SK-N-SH treated with all-trans-retinoic acid at 6 μM for 48 hours (cell line): ENCODE data around the gene TRIM45.

Experiments
- CREB5 ChIP-seq: fragments of 250-450 bp; sonication (Bioruptor Pico); IDR thresholded peaks from 2 replicates; pipeline ENCODE4 v1.5.1; 2020; ENCODE audit warnings: low read depth, mild to moderate bottlenecking, moderate library complexity
- OSR1 ChIP-seq: fragments of 250-450 bp; sonication (Bioruptor Pico); IDR thresholded peaks from 2 replicates; pipeline ENCODE4 v1.8.0; 2022; ENCODE audit warnings: moderate library complexity, mild to moderate bottlenecking, inconsistent platforms
- PATZ1 ChIP-seq: fragments of 250-450 bp; sonication (Bioruptor Pico); IDR thresholded peaks from 2 replicates; pipeline ENCODE4 v1.8.0; 2020; ENCODE audit warnings: mild to moderate bottlenecking, moderate library complexity, borderline replicate concordance
- TCF4 ChIP-seq: fragments of 250-450 bp; sonication (Bioruptor Pico); IDR thresholded peaks from 2 replicates; pipeline ENCODE4 v1.8.0; 2021; ENCODE audit warnings: mild to moderate bottlenecking, moderate library complexity, borderline replicate concordance
- ZNF8 ChIP-seq: fragments of 450-650 bp; formaldehyde crosslinking; IDR thresholded peaks from 2 replicates; pipeline ENCODE4 v1.5.0; 2020; ENCODE audit warnings: mild to moderate bottlenecking, moderate library complexity

DNA sequence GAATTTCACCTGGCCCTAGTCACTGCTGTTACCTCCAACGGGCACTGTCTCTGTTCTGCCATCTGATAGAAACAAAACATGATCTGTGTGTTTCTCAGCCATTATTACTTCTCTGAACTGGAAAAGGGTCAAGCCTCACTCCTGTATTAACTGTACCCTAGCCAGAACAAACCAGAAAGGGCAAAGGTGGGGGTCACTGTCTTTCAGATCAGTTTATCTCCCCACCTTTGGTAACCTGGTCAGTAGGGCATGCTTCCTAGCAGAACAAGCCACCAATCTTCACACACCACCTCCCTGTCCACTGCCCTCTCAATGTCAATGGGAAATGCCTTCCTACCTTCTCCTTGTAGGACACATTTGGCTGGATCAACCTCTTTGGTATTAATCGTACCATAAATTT lies 3.9 kb downstream of the TRIM45 start:
- TF ChIP-seq OSR1 (CRISPR knock-in tag) = no peak
- no peak for TF ChIP-seq PATZ1 (CRISPR knock-in tag)
- TF ChIP-seq TCF4 = no peak
- no peak for TF ChIP-seq ZNF8 (CRISPR knock-in tag)
- no peak for TF ChIP-seq CREB5 (CRISPR knock-in tag)
